ENCODE measurements around the gene EPO. TPM values are rescaled to one million over a fixed set of nuclear protein-coding genes. Genes with fewer than 3 reads are reported as not detected.

Gene EPO
- total RNA-seq, 4 donors from 2014 or later: 0.97 TPM; not detected in 3

DNA sequence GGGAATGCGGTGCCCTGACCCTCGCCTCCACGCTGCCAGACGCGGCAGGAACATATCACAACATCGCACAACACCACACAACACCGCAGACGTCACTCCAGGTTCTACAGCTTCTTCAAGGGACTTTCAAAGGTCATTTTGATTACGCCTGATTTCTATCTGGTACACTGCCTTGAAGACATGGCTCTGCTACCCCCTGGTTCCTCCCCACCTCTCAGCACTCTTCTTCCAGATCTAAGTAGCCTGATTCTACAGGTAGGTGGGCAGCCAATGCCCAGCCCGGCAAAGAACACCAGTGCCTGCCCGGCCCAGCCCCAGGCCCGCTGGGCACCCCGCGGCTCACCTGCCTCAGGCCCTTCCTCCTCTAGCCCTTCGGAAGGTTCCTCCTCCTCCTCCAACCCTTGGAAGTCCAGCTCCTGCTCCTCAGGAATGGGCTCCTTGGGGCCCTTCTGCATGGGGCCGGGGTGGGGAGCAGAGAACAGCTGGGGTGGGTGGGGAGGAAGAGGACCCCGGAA lies 34.6 kb upstream of the EPO start:
- no peaks in the 10 kb centered on the region for H3K9me3 ChIP-seq
- TF ChIP-seq POLR2AphosphoS5 (IDR thresholded peaks at IDR 0.05): no peak
- 88% methylated on average over 17 of the region's 17 CpGs for WGBS
- H3K4me3 ChIP-seq: no peak overlapping the region
- no peaks in the 10 kb centered on the region for H3K27me3 ChIP-seq
- peaks cover 16% of the 10 kb centered on the region for H3K4me1 ChIP-seq
- no peak overlapping the region for H3K27ac ChIP-seq
- no peak for DNase-seq (ENCODE audit: low spot score in 2 of 2)
- H3K36me3 ChIP-seq: peaks cover 80% of the 10 kb centered on the region

DNA sequence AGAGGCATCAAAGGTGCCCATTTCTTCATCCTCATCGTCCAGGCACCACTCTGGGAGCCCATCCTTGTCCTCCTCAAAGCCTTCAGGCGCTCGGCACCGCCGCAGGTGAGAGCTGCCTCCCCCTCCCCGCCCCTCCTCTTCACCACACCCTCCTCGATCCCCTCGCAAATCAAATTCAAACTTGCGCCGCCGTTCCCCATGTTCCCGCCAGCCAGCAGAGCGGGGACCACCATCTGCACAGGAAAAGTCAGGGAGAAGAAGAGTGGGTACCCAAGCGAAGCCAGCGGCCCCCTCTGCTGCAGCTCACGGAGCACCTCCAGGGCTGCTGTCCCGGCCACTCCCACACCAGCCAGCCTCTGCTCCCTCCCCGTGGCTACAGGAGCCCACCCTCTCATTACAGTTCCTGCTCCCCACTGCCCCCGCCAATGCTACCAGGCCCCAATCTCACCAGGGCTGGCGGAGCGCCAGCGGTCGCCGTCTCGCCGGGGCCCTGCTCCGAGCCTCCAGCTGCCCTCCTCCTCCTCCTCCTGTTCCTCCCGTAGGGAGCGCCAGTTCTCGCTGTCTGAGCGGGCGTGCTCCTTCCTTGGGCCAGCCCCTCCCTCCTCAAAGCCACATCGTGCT lies 34.0 kb upstream of the EPO start:
- 83% methylated on average over 33 of the region's 33 CpGs for WGBS
- H3K9me3 ChIP-seq: no peaks in the 10 kb centered on the region
- H3K36me3 ChIP-seq: peaks cover 80% of the 10 kb centered on the region
- no peaks in the 10 kb centered on the region for H3K27me3 ChIP-seq
- no peak overlapping the region for H3K4me3 ChIP-seq
- no peak for DNase-seq (ENCODE audit: low spot score in 2 of 2)
- peaks cover 19% of the 10 kb centered on the region for H3K4me1 ChIP-seq
- no peak for TF ChIP-seq POLR2A (IDR thresholded peaks at IDR 0.05)
- TF ChIP-seq EP300 (IDR thresholded peaks at IDR 0.05): no peak
- no peak for TF ChIP-seq POLR2AphosphoS5 (IDR thresholded peaks at IDR 0.05)
- TF ChIP-seq, protein P1, sequence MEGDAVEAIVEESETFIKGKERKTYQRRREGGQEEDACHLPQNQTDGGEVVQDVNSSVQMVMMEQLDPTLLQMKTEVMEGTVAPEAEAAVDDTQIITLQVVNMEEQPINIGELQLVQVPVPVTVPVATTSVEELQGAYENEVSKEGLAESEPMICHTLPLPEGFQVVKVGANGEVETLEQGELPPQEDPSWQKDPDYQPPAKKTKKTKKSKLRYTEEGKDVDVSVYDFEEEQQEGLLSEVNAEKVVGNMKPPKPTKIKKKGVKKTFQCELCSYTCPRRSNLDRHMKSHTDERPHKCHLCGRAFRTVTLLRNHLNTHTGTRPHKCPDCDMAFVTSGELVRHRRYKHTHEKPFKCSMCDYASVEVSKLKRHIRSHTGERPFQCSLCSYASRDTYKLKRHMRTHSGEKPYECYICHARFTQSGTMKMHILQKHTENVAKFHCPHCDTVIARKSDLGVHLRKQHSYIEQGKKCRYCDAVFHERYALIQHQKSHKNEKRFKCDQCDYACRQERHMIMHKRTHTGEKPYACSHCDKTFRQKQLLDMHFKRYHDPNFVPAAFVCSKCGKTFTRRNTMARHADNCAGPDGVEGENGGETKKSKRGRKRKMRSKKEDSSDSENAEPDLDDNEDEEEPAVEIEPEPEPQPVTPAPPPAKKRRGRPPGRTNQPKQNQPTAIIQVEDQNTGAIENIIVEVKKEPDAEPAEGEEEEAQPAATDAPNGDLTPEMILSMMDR (IDR thresholded peaks at IDR 0.05): no peak
- H3K27ac ChIP-seq: no peak overlapping the region

DNA sequence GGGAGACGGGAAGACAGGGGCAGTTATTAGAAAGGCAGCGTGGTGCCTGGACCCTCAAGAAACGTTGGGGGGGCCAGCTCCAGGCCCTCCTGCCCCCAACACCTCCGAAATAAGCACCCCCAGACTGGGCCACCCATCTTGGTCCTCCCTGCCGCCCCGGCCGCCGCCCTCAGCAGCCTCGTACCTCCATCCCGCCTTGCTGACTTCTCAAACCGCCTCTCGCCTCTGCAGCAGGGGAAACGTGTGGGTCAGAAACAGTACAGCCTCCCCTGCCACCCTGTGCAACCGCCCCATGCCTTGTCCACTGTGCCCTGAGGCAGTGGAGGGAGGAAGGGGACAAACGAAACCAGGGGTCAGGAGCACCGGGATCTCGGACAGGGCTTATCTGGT lies 33.5 kb upstream of the EPO start:
- H3K27ac ChIP-seq: no peak overlapping the region
- H3K36me3 ChIP-seq: peaks cover 74% of the 10 kb centered on the region
- peaks cover 24% of the 10 kb centered on the region for H3K4me1 ChIP-seq
- H3K27me3 ChIP-seq: no peaks in the 10 kb centered on the region
- H3K9me3 ChIP-seq: no peaks in the 10 kb centered on the region
- DNase-seq (ENCODE audit: low spot score in 2 of 2): no peak
- 93% methylated on average over 17 of the region's 17 CpGs for WGBS
- TF ChIP-seq POLR2A (IDR thresholded peaks at IDR 0.05): no peak
- H3K4me3 ChIP-seq: no peak overlapping the region

DNA sequence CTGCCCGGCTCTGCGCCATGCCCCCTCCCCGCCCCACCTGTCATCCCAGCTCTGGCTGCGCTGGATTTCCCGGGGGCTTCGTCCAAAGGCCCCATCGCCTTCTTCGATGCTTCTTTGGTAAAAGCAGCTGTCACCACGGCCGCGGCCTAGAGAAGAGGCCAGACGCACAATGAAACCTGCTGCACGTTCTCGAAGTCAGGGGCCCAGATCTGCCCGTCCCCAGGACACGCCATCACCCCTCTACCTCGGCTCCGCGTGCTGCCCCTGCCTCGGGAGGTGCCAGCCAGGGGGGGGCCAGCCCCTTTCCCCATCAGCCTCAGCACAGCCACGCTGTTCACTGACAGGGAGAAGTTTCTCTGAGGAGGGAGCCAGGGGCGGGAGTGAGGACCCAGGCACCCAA lies 33.0 kb upstream of the EPO start:
- no peak for TF ChIP-seq EP300 (IDR thresholded peaks at IDR 0.05)
- TF ChIP-seq POLR2AphosphoS5 (IDR thresholded peaks at IDR 0.05): no peak
- no peak for TF ChIP-seq POLR2A (IDR thresholded peaks at IDR 0.05)
- TF ChIP-seq, protein P1 (IDR thresholded peaks at IDR 0.05): no peak
- Histone ChIP-seq H3K9me3 (no peaks in the 10 kb centered on the region), H3K27ac (no peak overlapping the region), H3K27me3 (no peaks in the 10 kb centered on the region), H3K36me3 (peaks cover 70% of the 10 kb centered on the region), H3K4me1 (peaks cover 29% of the 10 kb centered on the region), H3K4me3 (no peak overlapping the region)
- DNase-seq (ENCODE audit: low spot score in 2 of 2): no peak
- WGBS: 90% methylated on average over 22 of the region's 22 CpGs

DNA sequence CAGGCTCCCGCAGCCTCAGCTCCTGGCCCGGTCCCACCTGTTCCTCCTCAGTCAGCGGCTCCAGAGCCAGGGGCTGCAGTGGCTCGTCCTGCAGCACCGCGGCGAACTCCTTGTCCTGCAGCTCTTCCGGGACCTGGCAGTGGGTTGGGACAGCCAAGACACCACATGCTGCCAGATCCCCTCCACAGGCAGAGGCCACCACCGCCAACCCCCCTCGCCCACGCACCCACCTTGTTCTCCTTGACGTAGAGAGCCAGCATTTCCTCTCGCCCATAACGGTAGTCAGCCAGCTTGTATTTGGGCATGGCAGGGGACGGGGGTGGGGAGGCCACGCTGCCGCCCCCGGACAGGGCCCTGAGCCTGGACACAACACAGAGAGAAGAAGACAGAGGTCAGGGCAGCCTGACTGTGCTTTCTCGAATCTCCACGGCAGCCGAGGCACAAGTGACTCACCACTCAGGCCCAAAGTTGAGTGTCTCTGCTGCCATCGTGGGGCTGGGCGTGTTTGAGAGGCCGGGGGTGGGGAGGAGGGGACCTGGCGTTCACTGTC lies 32.4 kb upstream of the EPO start:
- no peak for TF ChIP-seq EP300 (IDR thresholded peaks at IDR 0.05)
- 77% methylated on average over 24 of the region's 25 CpGs for WGBS
- Histone ChIP-seq H3K9me3 (no peaks in the 10 kb centered on the region), H3K36me3 (peaks cover 64% of the 10 kb centered on the region), H3K27me3 (no peaks in the 10 kb centered on the region), H3K4me3 (no peak overlapping the region), H3K4me1 (peaks cover 34% of the 10 kb centered on the region), H3K27ac (no peak overlapping the region)
- no peak for DNase-seq (ENCODE audit: low spot score in 2 of 2)

- Histone ChIP-seq H3K4me1 (peaks cover 38% of the 10 kb centered on the region), H3K9me3 (no peaks in the 10 kb centered on the region), H3K27me3 (no peaks in the 10 kb centered on the region), H3K36me3 (peaks cover 59% of the 10 kb centered on the region), H3K27ac (no peak overlapping the region), H3K4me3 (no peak overlapping the region)
- 90% methylated on average over 16 of the region's 16 CpGs for WGBS
- TF ChIP-seq, protein P1 (IDR thresholded peaks at IDR 0.05): no peak
- no peak for TF ChIP-seq EP300 (IDR thresholded peaks at IDR 0.05)
- no peak for TF ChIP-seq POLR2AphosphoS5 (IDR thresholded peaks at IDR 0.05)
- no peak for TF ChIP-seq POLR2A (IDR thresholded peaks at IDR 0.05)
- no peak for DNase-seq (ENCODE audit: low spot score in 2 of 2)
Measured at GRCh38 chr7:100688326-100688860, 31.9 kb upstream of the EPO start.

Data from suprapubic skin (tissue), 4 donors.